HG03025 (cell line): ENCODE measurements around the gene PRDM13.

Experiments
- ATAC-seq: cut with Tn5 transposase; IDR thresholded peaks from one replicate; pipeline ENCODE4 v1.9.1; 2021; ENCODE audit warnings: mild to moderate bottlenecking, moderate library complexity; ENCODE audit not compliant: unreplicated experiment, low FRiP score

Gene PRDM13

GRCh38 chr6:99602520-99603420 is 3.9 kb upstream of the PRDM13 start:
- ATAC-seq = no peak

- ATAC-seq = no peak
Observed at GRCh38 chr6:99603421-99604165, 3.0 kb upstream of the PRDM13 start.

GRCh38 chr6:99604166-99605073 is 2.2 kb upstream of the PRDM13 start:
- no peak for ATAC-seq

DNA sequence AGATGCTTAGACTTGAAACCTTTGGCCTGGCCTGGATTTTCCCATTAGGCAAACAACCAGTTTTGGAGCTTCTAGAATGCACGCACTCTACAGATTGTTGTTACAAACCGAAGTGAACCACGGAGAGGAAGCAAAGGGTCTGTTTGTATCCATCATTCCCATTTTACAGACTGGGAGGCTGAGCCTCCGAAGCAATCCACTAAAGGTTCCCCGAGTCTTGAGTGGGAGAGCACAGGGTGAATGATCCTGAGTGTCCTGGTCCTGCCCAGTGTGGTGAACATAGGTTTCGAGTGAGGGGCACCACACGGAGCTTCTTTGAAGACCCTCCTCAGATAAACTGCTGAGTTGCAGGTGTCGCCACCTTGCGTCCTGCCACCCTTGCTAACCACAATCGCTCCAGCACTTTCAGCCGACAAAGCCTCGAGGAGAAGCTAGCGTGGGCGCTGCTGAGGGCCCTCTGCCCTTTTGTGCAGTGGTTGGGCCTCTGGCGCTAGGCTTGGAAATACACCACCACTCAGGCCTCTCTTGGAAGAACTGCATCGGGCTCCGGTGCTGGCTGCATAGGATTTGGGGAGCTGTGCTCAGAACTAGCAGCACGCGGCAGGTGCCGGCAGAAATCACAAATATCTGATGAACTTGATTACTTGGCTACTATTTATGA is 1.4 kb upstream of the PRDM13 start:
- ATAC-seq = no peak

DNA sequence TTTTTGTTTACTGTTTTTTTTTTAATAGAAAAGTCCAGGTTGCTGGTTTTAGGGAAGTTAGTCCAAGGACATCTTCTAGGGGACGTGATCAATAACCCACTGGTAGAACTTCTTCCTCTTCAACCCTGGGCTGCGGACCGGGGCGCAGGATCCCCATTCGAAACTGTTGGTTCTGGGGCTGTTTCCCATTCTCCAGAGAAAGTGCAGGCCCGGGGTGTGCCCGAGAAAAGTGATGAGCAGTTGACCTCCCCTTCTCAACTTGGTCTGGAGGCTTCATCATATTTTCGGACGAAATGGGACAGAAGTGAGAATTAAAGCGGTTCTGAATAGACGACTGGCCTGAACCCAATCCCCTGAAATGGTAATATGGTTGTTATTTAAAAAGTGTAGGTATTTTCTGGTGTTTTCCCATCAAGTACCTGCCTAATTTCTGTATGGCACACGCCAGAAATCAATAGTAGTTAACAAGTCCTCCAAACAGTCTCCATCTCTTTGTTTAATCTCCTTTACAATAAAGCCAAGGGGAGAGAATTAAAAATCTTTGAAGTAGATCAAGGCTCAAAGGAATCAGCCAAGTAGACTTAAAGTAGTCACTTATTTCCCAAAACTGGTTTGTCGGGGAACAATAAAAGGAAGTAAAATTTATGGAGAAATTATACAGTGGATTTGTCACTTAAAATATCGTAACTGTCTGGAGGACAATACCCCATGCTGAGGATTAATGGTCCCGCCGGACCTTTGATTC is 550 bp upstream of the PRDM13 start:
- ATAC-seq = no peak

DNA sequence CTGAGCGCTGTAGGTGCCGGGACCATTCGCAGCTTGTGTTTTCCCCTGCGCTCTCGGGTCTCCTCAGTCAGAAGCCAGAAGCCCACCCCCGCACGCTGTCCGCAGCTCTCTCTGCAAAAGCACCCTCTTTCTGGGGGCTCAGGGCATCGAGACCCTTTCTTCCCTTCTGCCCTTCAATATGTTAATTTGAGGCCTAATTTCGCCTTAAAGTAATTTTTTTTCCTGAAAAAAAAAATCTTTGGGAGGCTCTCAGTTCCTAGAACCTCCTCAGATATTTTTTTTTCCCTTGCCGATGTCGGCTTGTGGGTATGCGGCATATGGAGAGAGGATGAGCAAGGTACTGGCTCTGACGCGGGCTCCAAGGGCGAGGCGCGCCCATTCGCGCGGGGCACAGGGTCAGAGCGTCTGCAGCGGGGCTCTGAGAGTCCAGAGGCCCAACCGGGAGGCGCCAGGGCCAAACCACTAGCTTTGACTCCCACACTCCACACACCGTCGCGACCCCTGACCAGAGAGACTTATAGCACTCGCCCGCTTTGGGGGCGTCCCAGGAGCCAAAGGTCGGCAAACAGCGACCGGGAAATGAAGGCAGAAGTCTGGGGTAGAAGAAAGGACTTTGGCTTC is 893 bp downstream of the PRDM13 start:
- no peak for ATAC-seq

GRCh38 chr6:99608059-99608885 is 1.6 kb downstream of the PRDM13 start:
- no peak for ATAC-seq

- no peak for ATAC-seq
Observed at GRCh38 chr6:99608886-99609482, 2.4 kb downstream of the PRDM13 start.

GRCh38 chr6:99609905-99610489 is 3.4 kb downstream of the PRDM13 start:
- ATAC-seq = no peak

DNA sequence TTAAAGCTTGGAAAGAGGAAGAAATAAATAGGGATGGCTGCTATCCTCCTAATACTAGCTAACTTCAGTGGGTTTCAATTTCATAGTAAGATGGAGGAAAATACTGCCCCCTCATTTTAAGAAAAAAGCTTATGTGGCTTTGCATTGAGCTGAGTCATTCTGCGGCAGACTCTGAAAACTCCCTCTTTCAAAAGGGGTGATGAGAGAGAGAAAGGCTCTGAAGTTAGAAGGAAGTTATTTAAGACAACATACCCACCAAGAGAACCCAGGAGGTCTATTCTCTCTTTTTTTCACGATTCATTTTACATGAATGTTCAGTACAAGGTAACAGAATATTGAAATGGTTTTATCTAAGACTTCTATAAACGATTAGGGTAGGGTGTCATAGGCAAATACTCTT is 4.5 kb downstream of the PRDM13 start:
- peak; percentile 46 for ATAC-seq

DNA sequence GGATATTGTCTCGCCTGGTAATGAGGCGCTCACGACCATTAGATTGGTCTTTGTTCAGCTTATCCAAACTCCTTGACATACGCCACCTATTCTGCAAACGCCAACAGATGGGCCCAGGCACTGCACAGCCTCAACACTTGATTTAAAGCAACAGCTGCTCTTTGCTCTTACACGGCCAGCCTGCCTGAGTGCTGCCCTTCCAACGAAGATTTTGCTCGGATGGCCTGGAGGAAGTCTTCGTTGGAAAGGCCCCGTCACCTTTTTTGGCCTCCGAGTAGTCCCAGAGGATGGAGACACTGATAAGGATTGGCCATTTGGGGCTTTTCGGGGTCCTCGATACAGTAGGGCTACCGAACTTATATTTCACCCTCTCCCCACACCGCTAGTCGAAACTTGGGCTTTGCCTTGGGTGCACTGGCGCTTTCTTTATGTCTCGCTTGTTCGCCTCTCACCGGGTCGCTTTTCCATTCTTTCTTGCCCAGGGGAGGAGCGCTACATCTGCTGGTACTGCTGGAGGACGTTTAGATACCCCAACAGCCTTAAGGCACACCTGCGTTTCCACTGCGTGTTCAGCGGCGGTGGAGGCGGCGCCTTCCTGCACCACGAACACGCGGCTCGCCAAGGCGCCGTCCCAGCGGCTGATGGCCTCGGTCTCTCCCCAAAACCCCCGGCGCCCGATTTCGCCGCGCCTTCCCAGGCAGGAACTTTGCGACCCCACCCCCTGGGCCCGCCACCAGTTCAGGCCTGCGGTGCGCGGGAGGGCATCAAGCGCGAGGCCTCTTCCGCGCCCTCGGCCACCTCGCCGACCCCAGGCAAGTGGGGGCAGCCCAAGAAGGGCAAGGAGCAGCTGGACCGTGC is 6.1 kb downstream of the PRDM13 start:
- no peak for ATAC-seq

DNA sequence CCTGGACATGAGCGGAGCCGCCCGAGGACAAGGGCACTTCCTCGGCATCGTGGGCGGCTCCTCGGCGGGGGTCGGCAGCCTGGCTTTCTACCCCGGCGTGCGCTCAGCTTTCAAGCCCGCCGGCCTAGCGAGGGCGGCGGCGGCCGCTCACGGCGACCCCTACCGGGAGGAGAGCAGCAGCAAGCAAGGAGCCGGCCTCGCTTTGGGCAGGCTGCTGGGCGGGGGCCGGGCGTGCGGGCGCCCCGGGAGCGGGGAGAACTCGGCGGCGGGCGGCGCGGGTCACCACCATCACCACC is 6.7 kb downstream of the PRDM13 start:
- ATAC-seq = peak; percentile 57

GRCh38 chr6:99613705-99614429 is 7.2 kb downstream of the PRDM13 start:
- ATAC-seq = peak; percentile 58

DNA sequence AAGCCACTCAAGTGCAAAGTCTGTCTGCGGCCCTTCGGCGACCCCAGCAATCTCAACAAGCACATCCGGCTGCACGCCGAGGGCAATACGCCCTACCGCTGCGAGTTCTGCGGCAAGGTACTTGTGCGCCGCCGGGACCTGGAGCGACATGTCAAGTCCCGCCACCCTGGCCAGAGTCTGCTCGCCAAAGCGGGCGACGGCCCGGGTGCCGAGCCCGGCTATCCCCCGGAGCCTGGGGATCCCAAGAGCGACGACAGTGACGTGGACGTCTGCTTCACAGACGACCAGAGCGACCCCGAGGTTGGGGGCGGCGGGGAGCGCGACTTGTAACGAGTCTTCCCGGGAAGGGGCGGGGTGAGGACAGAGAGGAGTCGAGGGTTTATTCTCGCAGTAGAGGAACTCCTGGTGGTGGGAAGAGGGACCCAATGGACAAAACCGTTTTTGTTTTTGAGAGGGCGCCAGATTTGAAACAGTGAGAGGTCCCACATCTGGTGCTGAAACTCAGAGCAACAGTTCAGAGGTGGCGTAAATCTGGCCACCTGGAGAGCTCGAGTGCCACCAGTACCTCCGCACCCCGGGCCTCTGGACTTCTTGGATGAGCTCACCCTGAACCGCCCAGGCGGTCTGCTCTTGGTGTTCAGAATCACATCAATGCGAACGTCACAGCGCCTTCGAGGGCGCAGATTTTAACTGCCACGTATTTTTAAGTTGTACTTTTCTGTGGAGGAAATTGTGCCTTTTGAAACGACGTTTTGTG is 8.0 kb downstream of the PRDM13 start:
- ATAC-seq = no peak

DNA sequence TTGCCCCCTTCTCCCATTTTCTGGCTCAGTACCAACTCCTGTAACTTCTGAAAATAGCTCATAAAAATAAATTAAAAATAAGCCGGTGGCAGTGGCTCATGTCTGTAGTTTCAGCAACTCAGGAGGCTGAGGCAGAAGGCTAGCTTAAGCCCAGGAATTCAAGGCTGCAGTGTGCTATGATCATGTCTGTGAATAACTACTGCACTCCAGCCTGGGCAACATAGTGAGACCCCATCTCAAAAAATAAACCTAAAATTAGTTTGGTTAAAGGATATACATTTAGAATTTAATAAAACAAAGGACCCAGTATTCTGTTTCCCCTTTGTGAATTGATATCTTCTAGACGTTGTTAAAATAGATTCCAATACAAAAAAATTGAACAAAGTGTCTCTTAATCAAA is 10.5 kb downstream of the PRDM13 start:
- no peak for ATAC-seq
